Lung (tissue), 12 donors: Measurements from ENCODE around the gene ASIC4. TPM values are rescaled to one million over a fixed set of nuclear protein-coding genes. Genes with fewer than 3 reads are reported as not detected.
A peak's percentile ranks its signal among the peaks of the same experiment; 100 is the strongest.

Experiments used
- ATAC-seq: fragments of 200-7000 bp; cut with Tn5 transposase; one replicate; pipeline ENCODE4 v1.9.1; 2020; ENCODE audit warnings: moderate number of reproducible peaks; ENCODE audit not compliant: insufficient read depth, low FRiP score
- DNase-seq, 3 donors: peaks; one replicate each; pipeline ENCODE4 v3.0.0-alpha.2; 2013 to 2017
- H3K27ac ChIP-seq, 2 donors: one replicate each; pipeline ENCODE4 v1.5.1; 2013; ENCODE audit warnings: mild to moderate bottlenecking in 2 of 2, moderate library complexity in 2 of 2, control low read depth in 1 of 2, inconsistent platforms in 1 of 2, low read depth in 1 of 2, low read length in 1 of 2
- H3K27me3 ChIP-seq, 3 donors: one replicate each; pipeline ENCODE4 v1.5.1; 2013; ENCODE audit warnings: low read length in 2 of 3; ENCODE audit not compliant: control insufficient read depth in 3 of 3, insufficient read depth in 3 of 3
- H3K36me3 ChIP-seq, 4 donors: one replicate each; pipeline ENCODE4 v1.5.1; 2013; ENCODE audit warnings: low read length in 4 of 4, mild to moderate bottlenecking in 1 of 4, moderate library complexity in 1 of 4; ENCODE audit not compliant: control insufficient read depth in 4 of 4, insufficient read depth in 4 of 4
- H3K4me1 ChIP-seq, 5 donors: one replicate each; pipeline ENCODE4 v1.5.1; 2013; ENCODE audit warnings: low read length in 5 of 5, mild to moderate bottlenecking in 2 of 5, moderate library complexity in 1 of 5; ENCODE audit not compliant: control insufficient read depth in 5 of 5, insufficient read depth in 5 of 5
- H3K4me3 ChIP-seq: one replicate; pipeline ENCODE4 v1.5.1; 2013; ENCODE audit warnings: mild to moderate bottlenecking, control low read depth, moderate library complexity
- H3K9ac ChIP-seq, 2 donors: one replicate each; pipeline ENCODE4 v1.5.1; 2013; ENCODE audit warnings: low read length in 2 of 2, control low read depth in 1 of 2; ENCODE audit not compliant: insufficient read depth in 1 of 2
- H3K9me3 ChIP-seq, 4 donors: one replicate each; pipeline ENCODE4 v1.5.1; 2013; ENCODE audit warnings: low read length in 3 of 4, mild to moderate bottlenecking in 1 of 4, moderate library complexity in 1 of 4; ENCODE audit not compliant: control insufficient read depth in 4 of 4, insufficient read depth in 3 of 4
- WGBS, 2 donors: extraction: QIAGEN DNeasy Blood & Tissue Kit; methylation state at CpG; one replicate each; pipeline ENCODE4 v1.1.7; 2013; 5-methylcytosine and 5-hydroxymethylcytosine counted together
- polyA plus RNA-seq, 2 donors: library from polyadenylated mRNA; stranded (reverse); fragments of 200-250 nt; gene quantifications; one replicate each; pipeline ENCODE4 v1.2.1, GENCODE V29; 2013
- total RNA-seq, 2 donors: library from RNA; depleted of rRNA in 1 of 2; stranded (reverse); fragments of >200 nt in 1 of 2; gene quantifications; one replicate each; pipeline ENCODE4 v1.2.1, GENCODE V29; 2014 to 2021
- TF ChIP-seq, protein P1 (sequence below): IDR thresholded peaks from 2 replicates; pipeline ENCODE4 v1.5.1; 2012; ENCODE audit warnings: mild to moderate bottlenecking; ENCODE audit errors: control extremely low read depth, extremely low read depth
- donor health status: control.
- donor health status: control.
- donor health status: Bipolar disorder and iron deficiency.
- donor health status: healthy.
- donor health status: DM: yes; HTN: yes; CAD: no.

ASIC4 gene
- total and polyA plus RNA-seq, 4 donors, result 0.02 to 0.43 (median 0.14) TPM

DNA sequence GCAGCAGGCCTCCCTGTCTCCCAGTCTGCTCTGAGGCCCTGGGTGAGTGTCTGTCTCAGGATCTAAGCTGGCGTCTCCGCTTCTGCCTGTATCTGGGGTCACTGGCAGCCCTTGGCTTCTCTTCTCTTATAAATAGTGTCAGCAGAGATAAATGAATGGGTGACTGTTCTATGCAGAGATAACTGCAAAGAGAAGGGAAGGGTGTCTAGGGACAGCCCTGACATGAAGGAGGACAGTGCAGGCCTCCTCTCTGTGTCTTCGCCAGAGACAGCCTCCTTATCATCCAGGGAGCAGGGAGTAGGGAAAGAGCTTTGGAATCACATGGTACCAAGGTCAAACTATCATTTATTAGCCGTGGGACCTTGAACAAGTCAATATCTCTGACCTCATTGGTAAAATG is 43.9 kb upstream of the ASIC4 start:
- Histone ChIP-seq H3K9ac (no peak overlapping the region), H3K4me3 (no peak overlapping the region), H3K27ac (peak overlapping the region in 1 of 2 donors; percentile 28), H3K9me3 (peaks cover 0 to 2% (median 0%) of the 10 kb centered on the region in 4 donors), H3K36me3 (peaks cover 0 to 14% (median under 1%) of the 10 kb centered on the region in 4 donors), H3K27me3 (no peaks in the 10 kb centered on the region), H3K4me1 (peaks cover 0 to 3% (median 0%) of the 10 kb centered on the region in 5 donors)
- no peak for DNase-seq
- ATAC-seq, result no peak
- TF ChIP-seq, protein P1, sequence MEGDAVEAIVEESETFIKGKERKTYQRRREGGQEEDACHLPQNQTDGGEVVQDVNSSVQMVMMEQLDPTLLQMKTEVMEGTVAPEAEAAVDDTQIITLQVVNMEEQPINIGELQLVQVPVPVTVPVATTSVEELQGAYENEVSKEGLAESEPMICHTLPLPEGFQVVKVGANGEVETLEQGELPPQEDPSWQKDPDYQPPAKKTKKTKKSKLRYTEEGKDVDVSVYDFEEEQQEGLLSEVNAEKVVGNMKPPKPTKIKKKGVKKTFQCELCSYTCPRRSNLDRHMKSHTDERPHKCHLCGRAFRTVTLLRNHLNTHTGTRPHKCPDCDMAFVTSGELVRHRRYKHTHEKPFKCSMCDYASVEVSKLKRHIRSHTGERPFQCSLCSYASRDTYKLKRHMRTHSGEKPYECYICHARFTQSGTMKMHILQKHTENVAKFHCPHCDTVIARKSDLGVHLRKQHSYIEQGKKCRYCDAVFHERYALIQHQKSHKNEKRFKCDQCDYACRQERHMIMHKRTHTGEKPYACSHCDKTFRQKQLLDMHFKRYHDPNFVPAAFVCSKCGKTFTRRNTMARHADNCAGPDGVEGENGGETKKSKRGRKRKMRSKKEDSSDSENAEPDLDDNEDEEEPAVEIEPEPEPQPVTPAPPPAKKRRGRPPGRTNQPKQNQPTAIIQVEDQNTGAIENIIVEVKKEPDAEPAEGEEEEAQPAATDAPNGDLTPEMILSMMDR, result no peak
- 70 to 80% methylated on average over 4 of the region's 4 CpGs for WGBS, 2 donors

DNA sequence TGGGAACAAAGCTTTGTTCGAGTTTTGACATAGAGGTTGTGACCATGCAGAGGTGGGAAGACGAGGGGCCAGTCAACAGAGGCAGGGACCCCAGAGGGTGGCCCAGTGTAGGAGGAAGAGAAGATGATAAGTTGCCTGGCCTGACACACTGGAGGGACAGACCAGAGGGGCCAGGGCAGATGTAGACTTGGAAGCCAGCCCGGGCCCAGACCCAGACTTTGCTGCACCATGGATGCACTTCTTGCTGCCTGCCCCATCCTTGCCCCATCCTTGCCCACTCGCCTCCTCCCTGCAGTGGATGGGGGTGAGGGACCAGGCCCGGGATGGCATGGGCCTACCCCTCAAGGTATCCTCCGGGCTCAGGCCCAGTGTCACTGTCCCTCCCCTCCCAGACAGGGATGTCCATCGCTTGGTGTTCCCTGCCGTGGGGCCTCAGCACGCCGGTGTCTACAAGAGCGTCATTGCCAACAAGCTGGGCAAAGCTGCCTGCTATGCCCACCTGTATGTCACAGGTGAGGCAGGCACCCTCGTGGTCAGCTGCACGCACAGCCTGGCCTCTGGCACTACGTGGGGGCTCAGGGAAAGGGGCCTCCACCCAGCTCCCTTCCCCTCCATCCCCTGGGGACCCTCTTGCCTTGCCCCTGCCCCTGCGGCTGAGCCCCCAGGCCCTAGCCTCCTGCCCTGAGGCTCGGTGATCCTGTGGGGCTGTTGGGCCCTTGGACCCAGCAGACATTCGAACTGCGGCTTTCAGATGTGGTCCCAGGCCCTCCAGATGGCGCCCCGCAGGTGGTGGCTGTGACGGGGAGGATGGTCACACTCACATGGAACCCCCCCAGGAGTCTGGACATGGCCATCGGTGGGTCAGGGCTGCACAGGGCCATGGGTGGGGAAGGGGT is 42.6 kb upstream of the ASIC4 start:
- H3K4me1 ChIP-seq, result peaks cover 0 to 3% (median 0%) of the 10 kb centered on the region in 5 donors
- 83 to 87% methylated on average over 21 to 22 of the region's 22 CpGs for WGBS, 2 donors
- H3K27me3 ChIP-seq, result no peaks in the 10 kb centered on the region
- H3K9me3 ChIP-seq, result peaks cover 0 to 2% (median 0%) of the 10 kb centered on the region in 4 donors
- ATAC-seq (no peak), DNase-seq (no peak)
- H3K36me3 ChIP-seq, result peaks cover 0 to 9% (median 0%) of the 10 kb centered on the region in 4 donors
- H3K9ac ChIP-seq, result no peak overlapping the region
- TF ChIP-seq, protein P1, result no peak
- no peak overlapping the region for H3K27ac ChIP-seq
- no peak overlapping the region for H3K4me3 ChIP-seq

DNA sequence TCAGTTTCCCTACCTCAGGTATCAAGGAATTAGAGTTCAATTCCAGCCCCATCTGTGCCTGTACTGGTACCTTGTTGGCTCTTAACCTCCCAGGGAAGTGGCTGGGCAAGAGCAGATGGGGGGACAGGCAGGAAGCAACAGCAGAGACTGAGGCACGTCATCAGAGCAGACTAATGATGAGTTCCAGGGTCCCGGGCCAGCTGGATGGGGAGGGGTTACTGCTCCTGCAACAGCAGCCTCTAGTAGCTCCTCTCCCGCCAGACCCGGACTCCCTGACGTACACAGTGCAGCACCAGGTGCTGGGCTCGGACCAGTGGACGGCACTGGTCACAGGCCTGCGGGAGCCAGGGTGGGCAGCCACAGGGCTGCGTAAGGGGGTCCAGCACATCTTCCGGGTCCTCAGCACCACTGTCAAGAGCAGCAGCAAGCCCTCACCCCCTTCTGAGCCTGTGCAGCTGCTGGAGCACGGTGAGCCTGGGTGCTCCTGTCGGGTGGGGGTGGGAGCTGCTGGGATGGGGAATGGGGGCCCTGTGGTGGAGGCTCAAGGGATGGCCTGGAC is 41.6 kb upstream of the ASIC4 start:
- Histone ChIP-seq H3K4me3 (no peak overlapping the region), H3K4me1 (peaks cover 0 to 10% (median 3%) of the 10 kb centered on the region in 5 donors), H3K27me3 (no peaks in the 10 kb centered on the region), H3K36me3 (peaks cover 0 to 7% (median 0%) of the 10 kb centered on the region in 4 donors), H3K27ac (no peak overlapping the region), H3K9me3 (peaks cover 0 to 3% (median 0%) of the 10 kb centered on the region in 4 donors), H3K9ac (no peak overlapping the region)
- no peak for DNase-seq
- no peak for ATAC-seq
- TF ChIP-seq, protein P1, result no peak
- WGBS, 2 donors, result 84 to 90% methylated on average over 12 of the region's 12 CpGs
